Measurements from ENCODE around the gene SLC6A20.

Gene SLC6A20

DNA sequence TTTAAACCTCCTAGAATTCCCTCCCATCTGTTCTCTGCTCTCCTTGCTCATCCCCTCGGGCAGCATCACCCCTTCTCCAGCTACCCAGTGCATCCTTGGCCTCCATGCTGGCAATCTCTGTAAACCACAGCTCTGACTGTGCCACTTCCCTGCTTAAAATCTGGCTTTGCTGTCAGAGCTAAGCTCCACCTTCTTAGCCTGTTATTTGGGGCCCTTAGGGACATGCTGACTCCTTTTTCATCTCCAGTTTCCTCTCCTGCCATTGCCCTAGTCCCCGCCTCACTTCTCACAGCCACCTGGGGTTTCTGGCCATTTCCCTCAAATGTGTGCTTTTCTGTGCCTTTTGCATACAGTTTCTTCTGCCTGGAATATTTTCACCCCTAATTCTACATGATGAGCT is 5.7 kb downstream of the SLC6A20 start:
- no peaks in the 10 kb centered on the region for H3K4me1 ChIP-seq
- intact Hi-C loops (cut with DNase I; ENCODE audit: low total_unique reads): no loop called here
- H3K9me3 ChIP-seq: peaks cover 0 to 18% (median 0%) of the 10 kb centered on the region in 3 donors
- no peak overlapping the region for H3K4me3 ChIP-seq
- H3K27me3 ChIP-seq: peaks cover 0 to 25% of the 10 kb centered on the region in 2 donors
- H3K27ac ChIP-seq: no peak overlapping the region
- no peaks in the 10 kb centered on the region for H3K36me3 ChIP-seq
- TF ChIP-seq, protein P1, sequence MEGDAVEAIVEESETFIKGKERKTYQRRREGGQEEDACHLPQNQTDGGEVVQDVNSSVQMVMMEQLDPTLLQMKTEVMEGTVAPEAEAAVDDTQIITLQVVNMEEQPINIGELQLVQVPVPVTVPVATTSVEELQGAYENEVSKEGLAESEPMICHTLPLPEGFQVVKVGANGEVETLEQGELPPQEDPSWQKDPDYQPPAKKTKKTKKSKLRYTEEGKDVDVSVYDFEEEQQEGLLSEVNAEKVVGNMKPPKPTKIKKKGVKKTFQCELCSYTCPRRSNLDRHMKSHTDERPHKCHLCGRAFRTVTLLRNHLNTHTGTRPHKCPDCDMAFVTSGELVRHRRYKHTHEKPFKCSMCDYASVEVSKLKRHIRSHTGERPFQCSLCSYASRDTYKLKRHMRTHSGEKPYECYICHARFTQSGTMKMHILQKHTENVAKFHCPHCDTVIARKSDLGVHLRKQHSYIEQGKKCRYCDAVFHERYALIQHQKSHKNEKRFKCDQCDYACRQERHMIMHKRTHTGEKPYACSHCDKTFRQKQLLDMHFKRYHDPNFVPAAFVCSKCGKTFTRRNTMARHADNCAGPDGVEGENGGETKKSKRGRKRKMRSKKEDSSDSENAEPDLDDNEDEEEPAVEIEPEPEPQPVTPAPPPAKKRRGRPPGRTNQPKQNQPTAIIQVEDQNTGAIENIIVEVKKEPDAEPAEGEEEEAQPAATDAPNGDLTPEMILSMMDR (IDR thresholded peaks at IDR 0.05): no peak
- DNase-seq: no peak

DNA sequence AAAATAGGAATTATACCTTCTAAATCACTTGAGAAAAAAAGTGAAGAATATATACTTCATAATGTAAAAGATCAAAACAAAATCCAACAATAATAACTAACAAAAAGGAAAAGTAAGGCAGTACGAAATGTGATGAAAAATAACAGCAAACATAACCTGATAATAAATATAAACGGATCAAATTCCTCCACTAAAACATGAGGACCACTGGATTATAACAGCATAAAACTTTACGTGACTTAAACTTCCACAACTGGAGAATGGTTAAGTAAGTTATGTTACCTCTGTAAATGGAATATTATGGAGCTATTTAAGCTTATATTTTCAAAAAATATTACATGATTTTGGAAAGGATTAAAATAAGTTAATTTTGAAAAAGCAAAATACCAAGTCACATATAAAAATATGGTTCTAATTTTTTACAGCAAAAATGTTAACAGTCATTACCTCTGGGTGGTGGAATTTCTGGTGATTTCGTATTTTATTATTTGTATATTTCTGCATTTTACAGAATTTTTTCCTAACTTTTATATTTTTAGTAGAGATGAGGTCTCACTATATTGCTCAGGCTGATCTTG is 7.0 kb downstream of the SLC6A20 start:
- H3K4me3 ChIP-seq: no peak overlapping the region
- no peak overlapping the region for H3K27ac ChIP-seq
- TF ChIP-seq, protein P1 (IDR thresholded peaks at IDR 0.05): no peak
- H3K27me3 ChIP-seq: peaks cover 0 to 14% of the 10 kb centered on the region in 2 donors
- H3K36me3 ChIP-seq: no peaks in the 10 kb centered on the region
- peaks cover 0 to 18% (median 6%) of the 10 kb centered on the region in 3 donors for H3K9me3 ChIP-seq
- intact Hi-C loops (cut with DNase I; ENCODE audit: low total_unique reads): no loop called here
- H3K4me1 ChIP-seq: no peaks in the 10 kb centered on the region
- no peak for DNase-seq

DNA sequence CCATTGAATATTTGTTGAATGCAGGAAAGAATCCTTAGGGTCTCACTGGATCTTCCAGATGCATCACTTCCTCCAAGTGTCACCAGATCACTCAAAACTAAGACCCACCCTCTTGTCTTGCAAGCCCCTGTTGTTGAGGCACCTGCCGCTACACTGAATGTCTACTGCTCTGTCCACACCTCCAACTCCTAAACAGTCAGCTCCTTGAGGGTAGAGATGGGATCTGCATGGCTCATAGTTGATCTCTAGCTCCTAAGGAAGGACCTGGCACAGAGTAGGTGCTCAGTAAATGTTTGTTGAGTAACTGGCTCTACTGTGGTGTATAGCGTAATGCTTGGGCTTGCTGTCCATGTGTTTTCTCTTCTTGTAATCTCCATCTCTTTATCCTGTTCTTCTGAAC is 8.8 kb downstream of the SLC6A20 start:
- H3K9me3 ChIP-seq: peaks cover 0 to 18% (median 6%) of the 10 kb centered on the region in 3 donors
- no peak overlapping the region for H3K27ac ChIP-seq
- H3K4me1 ChIP-seq: no peaks in the 10 kb centered on the region
- H3K4me3 ChIP-seq: no peak overlapping the region
- H3K27me3 ChIP-seq: peaks cover 0 to 4% of the 10 kb centered on the region in 2 donors
- no peaks in the 10 kb centered on the region for H3K36me3 ChIP-seq
- TF ChIP-seq, protein P1 (IDR thresholded peaks at IDR 0.05): no peak
- intact Hi-C loops (cut with DNase I; ENCODE audit: low total_unique reads): no loop called here
- DNase-seq: no peak

DNA sequence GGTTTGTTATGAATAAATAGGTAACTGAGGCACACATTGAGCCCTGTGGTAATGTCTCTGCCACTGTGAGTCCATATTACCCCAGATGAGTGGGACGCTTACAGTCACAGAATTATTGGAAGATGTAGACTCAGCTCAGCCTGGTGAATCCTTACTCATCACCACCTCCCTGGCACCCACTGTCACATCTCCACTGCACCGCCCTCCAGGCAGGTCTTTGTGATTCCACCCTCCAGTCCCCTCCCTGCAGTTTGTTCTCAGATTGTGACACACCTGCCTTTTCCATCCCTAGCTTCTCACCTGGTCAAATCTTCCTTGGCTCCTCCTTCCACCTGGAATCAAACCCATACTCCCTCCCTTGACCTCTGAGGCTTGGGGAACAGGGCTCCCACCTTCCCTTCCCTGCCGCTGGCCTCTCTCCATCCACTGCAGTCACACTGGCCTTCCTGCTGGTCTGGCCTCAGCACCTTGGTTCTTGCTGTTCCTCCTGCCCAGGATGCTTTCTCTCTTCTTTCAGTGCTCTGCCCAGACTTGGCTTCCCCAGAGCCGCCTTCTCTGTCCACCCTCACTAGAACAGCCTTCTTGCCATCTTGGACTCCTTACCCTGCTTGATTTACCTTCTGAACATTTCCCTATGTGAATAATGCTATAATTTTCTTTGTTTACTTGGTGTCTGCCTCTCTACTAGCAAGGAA is 9.4 kb downstream of the SLC6A20 start:
- Histone ChIP-seq H3K9me3 (peaks cover 0 to 18% (median 6%) of the 10 kb centered on the region in 3 donors), H3K27ac (no peak overlapping the region), H3K27me3 (no peaks in the 10 kb centered on the region), H3K36me3 (no peaks in the 10 kb centered on the region), H3K4me1 (no peaks in the 10 kb centered on the region), H3K4me3 (no peak overlapping the region)
- DNase-seq: no peak
- TF ChIP-seq, protein P1 (IDR thresholded peaks at IDR 0.05): no peak
- intact Hi-C loops (cut with DNase I; ENCODE audit: low total_unique reads): no loop called here

DNA sequence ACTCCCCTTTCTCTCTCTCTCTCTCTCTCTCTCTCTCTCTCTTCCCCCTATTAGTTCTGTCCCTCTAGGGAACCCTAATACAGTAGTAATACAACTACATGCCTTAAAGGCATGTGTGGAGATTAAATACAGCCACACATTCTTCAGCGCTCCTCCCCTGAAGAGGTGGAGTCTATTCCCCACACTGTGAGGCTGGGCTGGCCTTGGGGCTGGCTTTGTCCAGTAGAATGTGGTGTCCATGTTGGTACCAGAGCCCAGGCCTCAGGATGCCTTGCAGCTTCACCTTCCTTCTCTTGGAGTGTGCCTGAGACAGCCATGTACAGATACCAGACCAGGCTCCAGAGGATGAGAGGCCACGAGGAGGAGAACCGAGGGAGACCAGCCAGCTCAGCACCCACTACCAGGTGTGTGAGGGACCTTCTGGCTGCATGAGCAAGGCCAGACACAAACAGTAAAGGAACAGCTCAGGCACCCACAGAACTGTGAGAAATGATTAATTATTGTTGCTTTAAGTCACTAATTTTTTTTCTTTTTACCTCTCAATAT is 10.7 kb downstream of the SLC6A20 start:
- H3K9me3 ChIP-seq: peaks cover 0 to 18% (median 6%) of the 10 kb centered on the region in 3 donors
- H3K4me3 ChIP-seq: no peak overlapping the region
- TF ChIP-seq, protein P1 (IDR thresholded peaks at IDR 0.05): no peak
- H3K36me3 ChIP-seq: no peaks in the 10 kb centered on the region
- H3K27me3 ChIP-seq: no peaks in the 10 kb centered on the region
- no peak for DNase-seq
- intact Hi-C loops (cut with DNase I; ENCODE audit: low total_unique reads): no loop called here
- no peaks in the 10 kb centered on the region for H3K4me1 ChIP-seq
- no peak overlapping the region for H3K27ac ChIP-seq
